Measurements from ENCODE around the gene ACIN1.

GRCh38 chr14:23045419-23046357, 49.2 kb downstream of the ACIN1 start:
- TF ChIP-seq CTCF (IDR thresholded peaks at IDR 0.05; ENCODE audit: insufficient read depth, low read length) (no peak), POLR2AphosphoS5 (IDR thresholded peaks at IDR 0.05; ENCODE audit: low read depth) (no peak), REST (IDR thresholded peaks at IDR 0.05; ENCODE audit: insufficient replicate concordance, low read depth) (no peak), GABPA (IDR thresholded peaks at IDR 0.05; ENCODE audit: low read depth) (no peak)
